Medulla oblongata (tissue), 1 donor: Measurements from ENCODE around the gene USP9Y.
"Not testable (repeated sequence)": the region's sequence is repeated elsewhere in the genome, so short reads cannot be mapped to it uniquely, and the experiment has no call there.

Experiments
- DNase-seq: peaks from one replicate; pipeline ENCODE4 v3.0.0-alpha.2; 2015; ENCODE audit errors: extremely low spot score

USP9Y gene, protein sequence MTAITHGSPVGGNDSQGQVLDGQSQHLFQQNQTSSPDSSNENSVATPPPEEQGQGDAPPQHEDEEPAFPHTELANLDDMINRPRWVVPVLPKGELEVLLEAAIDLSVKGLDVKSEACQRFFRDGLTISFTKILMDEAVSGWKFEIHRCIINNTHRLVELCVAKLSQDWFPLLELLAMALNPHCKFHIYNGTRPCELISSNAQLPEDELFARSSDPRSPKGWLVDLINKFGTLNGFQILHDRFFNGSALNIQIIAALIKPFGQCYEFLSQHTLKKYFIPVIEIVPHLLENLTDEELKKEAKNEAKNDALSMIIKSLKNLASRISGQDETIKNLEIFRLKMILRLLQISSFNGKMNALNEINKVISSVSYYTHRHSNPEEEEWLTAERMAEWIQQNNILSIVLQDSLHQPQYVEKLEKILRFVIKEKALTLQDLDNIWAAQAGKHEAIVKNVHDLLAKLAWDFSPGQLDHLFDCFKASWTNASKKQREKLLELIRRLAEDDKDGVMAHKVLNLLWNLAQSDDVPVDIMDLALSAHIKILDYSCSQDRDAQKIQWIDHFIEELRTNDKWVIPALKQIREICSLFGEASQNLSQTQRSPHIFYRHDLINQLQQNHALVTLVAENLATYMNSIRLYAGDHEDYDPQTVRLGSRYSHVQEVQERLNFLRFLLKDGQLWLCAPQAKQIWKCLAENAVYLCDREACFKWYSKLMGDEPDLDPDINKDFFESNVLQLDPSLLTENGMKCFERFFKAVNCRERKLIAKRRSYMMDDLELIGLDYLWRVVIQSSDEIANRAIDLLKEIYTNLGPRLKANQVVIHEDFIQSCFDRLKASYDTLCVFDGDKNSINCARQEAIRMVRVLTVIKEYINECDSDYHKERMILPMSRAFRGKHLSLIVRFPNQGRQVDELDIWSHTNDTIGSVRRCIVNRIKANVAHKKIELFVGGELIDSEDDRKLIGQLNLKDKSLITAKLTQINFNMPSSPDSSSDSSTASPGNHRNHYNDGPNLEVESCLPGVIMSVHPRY (N-terminal part only)

DNA sequence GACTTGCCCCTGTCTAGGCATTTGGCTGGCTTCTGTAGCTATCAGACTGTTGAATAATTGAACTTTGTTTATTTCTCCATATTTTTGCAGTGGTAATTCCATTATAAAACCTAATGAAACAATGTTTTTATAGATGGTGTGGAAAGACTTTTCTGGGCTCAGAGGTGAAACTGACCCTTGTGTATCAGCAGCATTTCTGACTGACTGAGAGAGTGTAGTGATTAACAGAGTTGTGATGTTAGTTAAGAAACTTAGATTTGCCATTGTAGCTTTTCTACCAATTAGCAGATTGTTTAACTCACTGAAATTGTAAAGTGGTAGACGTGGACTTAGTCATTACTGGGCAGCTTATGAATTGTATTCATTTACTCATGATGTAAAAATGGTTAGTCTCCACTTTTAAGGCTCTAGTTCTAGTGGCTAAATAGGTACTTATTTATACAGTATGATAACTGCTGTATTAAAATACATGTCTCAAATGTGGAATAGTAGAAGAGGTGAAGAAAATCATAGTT, at the start of gene USP9Y:
Gene USP9Y, plus strand, starts transcription at position 51 of the 515 bp plus-strand sequence. CDS start 8,217 bp downstream, outside the sequence.
- no peak for DNase-seq

DNA sequence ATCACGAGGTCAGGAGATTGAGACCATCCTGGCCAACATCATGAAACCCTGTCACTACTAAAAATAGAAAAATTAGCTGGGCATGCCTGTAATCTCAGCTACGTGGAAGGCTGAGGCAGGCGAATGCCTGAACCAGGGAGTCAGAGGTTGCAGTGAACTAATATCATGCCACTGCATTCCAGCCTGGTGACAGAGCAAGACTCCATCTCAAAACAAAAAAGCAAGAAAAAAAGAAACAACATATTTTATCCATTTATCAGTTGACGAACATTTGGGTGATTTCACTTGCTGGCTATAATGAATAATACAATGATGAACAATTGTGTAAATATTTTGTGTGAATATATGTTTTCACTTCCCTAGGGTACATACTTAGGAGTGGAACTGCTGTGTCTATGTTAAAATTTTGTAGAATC, 49.4 kb upstream of the USP9Y start:
- no peak for DNase-seq

DNA sequence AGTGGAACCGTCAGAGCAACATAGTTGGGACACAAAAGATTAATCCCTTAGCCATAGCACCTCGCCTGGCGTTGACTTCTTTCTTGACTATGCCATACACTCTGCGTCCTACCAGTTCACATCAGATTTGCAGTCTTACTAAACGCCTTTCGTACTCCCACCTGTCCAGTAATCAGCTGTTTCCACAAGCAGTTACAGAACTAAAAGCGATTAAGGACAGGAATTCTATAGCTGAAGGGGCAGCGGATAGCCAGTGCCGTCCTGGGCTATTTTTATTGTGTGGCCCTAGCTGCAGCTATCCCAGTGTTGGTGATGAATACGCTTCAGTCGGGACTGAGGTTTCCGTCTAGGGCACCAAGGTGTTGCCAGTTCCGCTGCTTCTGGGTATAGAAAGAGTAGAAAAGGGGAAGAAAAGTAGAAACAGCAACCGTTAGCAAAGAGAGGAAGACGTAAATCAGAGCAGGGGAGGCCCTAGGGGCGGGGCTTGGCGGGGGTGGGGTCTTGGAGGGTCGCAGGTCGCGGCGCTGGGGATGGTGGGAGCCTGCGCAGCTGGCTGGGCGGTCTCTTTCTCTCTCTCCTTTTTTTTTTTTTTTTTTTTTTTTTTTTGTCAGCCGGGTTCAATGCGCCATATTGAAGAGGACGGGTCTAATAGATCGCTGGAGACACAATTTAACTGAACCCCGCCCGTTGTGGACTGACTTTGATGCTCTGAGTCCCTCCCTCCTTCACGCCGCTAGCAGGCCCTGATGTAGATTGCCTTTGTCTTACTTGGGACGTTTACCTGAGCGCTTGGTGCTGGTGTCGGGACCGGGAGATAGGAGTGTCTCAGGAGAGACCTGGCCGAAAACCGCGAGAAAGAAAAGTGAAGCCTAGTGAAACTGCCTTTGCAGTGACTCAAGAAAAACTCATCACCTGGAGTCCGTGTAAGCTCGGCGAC, 39.0 kb upstream of the USP9Y start:
- peak; percentile 61 for DNase-seq

DNA sequence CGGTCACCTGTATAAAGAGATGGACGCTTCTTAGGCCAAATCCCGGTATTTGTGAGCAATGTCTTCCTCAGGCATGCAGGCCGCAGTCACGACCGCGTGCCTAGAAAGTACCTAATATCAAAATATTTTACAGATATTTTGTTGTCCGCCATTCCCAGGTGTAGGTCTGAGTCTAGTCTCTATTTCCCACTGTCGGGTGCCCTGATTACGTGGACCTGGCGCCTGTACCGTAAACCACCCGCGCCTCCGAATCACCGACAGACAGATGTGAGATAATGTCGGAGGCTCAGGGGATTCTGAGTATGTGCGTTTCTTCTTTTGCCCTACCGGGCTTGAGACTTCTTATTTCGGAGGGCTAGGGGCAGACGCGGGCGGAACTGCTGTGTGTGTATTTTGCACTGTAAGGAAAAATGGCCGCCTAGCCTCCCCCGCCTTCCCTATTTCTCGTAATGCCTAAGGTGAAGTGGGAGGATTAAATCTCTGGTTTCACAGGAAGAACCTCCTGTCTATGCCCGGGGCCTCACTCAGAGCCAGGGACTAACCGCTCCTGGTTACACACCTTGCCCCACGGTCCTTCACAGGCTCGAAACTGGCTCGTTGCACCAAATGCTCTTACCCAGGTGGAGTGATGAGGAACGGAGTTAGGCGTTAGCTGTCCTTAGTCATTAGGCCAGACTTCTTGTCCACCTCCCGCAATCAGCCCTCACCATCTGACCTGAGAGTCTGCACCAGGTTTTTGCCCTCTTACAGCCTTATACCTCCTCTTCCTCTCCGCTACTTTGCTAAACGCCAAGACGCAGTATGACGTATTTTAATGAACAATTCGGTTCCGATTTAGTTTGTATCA, 38.1 kb upstream of the USP9Y start:
- DNase-seq: peak; percentile 21

DNA sequence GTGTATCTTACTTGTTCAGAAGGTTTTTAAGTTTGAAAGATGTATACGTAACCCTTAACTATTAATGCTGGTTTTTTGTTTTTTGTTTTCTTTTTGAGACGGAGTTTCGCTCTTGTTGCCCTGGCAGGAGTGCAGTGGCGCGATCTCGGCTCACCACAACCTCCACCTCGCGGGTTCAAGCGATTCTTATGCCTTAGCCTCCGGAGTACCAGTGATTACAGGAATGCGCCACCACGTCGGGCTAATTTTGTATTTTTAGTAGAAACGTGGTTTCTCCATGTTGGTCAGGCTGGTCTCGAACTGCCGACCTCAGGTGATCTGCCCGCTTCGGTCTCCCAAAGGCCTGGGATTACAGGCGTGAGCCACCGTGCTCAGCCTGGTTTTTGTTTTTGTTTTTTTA, 37.2 kb upstream of the USP9Y start:
- DNase-seq: not testable (repeated sequence)

DNA sequence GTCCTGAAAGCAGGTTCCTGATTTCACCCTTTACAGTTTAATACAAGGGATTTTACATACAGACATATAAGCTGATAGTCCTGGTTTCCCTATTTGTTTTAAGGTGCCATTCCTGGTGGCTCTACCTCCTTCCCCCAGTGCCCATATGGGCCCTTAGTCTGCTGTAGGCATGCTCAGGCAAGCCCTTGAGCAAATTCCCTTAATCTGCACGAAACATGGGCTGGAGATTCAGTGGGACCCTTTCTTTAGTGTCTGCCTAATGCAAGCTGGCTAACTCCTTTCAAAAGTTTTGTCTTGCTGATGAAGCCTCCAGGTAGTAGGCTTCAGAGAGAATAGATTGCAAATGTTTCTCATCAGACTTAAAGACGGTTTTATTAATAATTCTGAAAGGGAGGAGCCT, 22.9 kb upstream of the USP9Y start:
- no peak for DNase-seq

DNA sequence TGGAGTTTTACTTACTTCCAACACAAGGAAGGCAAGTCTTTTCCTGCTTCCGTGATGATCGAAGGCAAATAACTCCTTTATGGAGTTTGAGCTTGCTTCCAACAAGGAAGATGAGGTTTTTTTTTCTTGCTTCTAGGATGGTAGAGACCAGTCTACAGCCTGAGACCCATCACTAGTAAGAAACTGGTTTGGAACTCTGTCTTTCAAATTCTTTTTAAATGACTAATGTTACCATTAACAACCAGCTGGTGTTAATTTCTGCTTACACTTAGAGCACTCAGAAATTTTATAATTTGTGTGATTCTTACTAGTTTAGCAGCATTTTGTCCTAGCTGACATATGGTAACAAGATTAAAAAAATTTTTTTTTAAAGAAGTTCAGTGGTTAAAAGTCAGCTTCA, 19.5 kb upstream of the USP9Y start:
- DNase-seq: no peak

DNA sequence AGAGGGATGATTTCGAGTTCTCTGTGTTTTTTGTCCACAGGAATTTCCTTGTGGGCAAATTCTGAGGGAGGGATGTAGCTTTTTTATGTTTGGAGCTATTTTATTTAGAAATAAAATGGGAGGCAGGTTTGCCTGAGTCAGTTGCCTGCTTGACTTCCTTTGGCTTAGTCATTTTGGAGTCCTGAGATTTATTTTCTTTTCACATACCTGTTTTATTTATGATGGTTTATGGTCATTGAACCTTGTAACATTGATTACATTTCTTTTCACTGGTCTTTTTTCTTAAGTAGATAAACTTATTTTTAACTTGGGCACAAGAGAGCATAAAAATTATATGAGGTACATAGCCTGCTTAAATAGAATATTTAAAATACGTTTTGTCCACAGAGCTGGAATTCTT, 12.7 kb upstream of the USP9Y start:
- no peak for DNase-seq

DNA sequence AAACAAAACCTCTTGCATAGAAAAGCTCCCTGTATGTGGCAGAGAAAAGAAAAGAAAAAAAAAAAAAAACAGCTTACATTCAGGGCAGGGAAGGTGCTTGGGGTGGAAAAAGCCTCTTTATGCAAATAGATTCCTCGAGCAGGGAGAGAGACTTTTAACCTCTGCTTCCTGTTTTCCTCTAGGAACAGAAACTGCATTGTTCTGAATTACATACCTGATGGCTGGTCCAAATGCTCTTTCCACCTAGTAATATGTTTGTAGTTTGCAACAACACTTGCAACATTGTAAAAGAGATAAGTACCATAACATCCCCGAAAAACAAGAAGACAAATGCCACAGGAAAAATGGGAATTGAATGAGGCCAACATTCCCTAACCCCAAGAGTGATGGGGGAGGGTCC, 944 bp upstream of the USP9Y start:
- no peak for DNase-seq

DNA sequence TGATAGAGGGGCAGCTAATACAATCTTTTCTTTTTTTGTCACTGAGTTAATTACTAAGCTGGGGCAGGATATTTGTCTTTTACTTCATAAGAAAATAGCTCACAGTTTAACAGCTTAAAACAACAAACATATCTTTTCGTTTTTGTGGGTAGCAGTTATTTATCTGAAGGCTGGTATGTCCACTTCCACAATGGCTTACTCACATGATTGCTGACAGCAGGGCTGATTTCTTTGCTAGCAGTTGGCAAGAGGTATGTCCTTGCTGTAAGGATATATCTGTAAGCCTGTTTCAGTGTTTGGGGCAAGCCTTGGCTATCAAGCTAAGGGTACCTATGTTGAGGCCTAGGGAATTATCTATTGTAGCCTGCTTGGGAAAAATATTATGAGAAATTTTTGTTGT, 1.1 kb downstream of the USP9Y start:
- DNase-seq: no peak

DNA sequence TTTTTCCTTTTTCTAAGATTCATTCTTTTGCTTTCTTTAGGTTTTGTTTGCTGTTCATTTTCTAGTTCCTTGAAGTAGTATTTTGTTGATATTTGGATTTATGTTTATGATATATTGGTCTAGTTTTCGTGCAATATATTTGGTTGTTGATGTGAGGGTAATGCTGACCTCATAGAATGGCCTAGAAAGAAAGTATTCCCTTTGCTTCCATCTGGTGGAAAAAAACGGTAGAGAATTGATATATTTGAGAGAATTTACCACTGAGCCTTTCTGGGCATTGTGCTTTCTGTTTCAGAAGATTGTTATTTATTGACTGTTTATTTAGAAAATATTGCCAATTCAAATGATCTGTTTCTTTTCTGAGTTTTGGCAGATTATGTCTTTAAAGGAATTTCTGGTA, 9.4 kb downstream of the USP9Y start:
- DNase-seq: no peak

DNA sequence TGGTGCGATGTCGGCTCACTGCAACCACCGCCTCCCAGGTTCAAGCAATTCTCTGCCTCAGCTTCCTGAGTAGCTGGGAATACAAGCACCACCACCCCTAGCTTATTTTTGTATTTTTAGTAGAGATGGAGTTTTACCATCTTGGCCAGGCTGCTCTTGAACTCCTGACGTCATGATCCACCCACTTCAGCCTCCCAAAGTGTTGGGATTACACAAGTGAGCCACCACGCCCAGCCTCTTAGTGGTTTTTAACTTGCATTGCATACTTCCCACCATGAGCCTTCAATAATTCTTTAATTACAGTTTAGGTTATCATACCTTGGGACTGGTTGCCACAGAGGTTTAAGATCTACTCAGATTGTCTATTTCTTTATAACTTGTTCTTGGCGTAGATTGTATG, 14.3 kb downstream of the USP9Y start:
- no peak for DNase-seq

DNA sequence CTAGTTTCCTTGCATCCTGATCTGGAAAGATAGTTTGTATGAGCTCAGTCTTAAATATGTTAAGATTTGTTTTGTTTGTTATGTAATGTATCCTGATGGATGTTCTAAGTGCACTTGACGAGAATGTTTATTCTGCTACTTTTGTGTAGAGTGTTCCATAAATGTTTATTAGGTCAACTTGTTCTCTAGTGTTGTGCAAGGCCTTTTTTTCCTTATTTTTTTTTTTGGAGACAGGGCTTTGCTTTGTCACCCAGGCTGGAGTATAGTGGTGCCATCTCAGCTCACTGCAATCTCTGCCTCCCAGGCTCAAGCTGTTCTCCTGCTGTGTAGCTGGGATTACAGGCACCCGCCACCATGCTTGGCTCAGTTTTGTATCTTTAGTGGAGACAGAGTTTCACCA, 28.7 kb downstream of the USP9Y start:
- no peak for DNase-seq

DNA sequence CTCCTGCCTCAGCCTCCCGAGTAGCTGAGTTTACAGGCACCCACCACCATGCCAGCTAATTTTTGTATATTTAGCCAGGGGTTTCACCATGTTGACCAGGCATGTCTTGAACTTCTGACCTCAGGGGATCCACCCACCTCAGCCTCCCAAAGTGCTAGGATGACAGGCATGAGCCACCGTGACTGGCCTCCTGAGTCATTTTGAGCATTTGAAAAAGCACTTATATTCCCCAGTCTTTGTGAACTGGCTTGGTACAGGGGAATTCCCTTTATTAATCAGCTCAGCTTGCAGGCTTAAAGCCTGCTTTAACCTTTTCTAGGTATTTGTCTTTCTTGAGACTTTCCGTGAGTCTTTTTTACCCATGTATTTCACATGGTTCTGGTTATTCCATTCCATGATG, 32.6 kb downstream of the USP9Y start:
- DNase-seq: no peak

DNA sequence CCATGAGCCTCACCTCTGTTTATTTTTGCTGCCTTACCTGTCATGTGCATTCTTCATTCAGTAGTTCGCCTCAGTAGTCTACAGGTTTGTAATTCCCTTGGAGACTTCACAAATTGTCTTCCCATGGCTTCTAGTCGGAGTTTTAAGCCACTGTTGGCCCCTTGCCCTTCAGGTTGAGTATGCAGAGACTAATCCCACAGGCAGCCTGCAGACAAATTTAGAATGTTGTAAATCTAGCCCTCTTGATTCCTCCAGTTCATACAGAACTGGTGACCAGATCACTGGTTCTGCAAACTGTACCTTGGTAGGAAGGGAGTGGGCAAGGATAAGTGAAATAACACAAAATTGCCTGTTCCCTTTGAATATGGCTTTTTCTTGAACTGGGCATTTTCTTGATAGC, 33.0 kb downstream of the USP9Y start:
- DNase-seq: no peak

DNA sequence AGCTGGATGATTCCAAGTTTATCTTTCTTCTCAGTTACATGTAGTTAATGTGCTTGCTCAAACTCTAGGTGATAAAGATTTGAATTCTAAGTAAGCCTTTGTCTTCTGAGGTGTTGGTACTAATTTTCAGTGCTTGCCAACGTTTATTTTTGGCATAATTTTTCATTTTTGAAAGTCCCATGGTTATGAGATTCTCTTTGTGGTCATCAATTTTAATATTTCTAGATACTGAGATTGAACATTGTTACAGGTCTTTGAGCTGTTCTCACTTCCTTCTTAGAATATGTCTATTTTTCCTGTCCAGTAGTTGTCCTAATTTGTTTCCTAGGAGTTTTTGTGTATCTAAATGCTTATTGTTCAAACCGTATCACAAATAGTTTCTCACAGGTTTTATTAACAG, 40.4 kb downstream of the USP9Y start:
- no peak for DNase-seq

DNA sequence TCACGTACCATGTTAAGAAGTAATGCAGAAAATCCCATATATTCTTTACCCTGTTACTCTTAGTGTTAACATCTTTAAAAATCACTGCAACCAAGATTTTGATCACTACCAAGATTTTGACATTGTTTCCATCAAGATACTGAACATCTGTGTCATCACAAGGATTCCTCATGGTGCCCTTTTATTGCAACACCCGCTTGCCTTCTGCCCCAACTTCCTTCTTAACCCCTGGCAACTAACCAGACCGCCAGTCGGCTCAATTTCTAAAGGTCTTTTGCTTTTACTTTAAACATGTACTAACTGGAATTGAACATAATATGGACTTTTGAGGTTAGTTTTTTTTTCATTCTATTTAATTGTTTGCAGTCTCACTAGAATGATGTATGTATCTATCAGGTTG, 41.7 kb downstream of the USP9Y start:
- no peak for DNase-seq

DNA sequence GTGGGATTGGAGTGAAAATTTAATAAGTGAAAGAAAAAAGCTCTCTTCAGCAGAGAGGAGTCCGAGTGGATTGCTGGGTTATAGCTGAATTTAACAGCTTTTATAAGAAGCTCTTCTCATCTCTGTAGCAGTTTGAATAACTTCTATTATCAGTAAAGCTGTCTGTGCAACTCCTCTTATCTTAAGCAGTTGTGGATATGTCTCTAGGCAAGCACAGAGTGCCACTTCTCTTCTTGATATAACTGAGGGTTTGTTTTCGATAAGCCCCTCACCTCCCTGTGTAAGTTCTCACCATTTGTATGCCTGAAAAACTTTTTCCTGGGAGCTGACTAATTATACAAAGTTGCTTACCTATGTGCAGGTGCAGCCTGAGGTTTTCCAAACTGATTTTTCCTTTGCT, 43.1 kb downstream of the USP9Y start:
- DNase-seq: no peak

DNA sequence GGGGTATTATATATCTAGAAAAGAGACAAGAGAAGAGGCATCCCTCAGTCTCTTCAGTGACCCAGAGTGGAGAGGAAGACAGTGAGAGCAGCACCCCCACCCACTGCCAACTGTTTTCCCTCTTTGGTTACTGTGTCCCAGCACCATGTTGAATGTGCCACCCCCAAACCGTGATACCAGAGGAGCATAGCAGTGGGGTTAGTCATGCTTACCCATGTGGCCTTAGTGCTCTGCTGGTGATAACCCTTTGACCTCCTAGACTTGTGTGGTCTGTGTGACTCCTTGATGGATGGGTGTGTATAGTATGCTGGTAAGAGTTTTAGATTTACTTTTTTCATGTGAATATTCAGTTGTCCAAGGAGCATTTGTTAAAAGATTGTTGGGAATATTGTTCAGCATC, 48.3 kb downstream of the USP9Y start:
- no peak for DNase-seq

DNA sequence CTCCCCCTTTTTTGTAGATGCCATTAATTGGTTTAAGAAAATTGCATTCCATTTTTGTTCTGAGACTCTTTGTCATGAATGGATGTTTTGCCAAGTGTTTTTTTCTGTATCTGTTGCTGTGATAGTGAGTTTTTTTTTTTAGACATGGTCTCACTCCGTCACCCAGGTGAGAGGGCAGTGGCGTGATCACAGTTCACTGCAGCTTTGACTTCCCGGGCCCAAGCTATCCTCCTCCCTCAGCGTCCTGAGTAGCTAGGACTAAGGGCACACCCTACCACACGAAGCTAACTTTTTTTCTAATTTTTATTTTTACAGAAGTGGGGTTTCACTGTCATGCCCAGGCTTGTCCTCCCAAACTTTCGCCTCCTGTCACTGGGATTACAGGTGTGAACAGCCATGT, 51.8 kb downstream of the USP9Y start:
- no peak for DNase-seq
